Activated CD8-positive, alpha-beta T cell treated with anti-CD3 and anti-CD28 coated beads for 36 hours (primary cell): ENCODE data around the gene CHD6. TPM values are rescaled to one million over a fixed set of nuclear protein-coding genes. Genes with fewer than 3 reads are reported as not detected.

ENCODE experiments used
- ATAC-seq: fragments of 200-7000 bp; cut with Tn5 transposase; one replicate; pipeline ENCODE4 v1.10.0; 2021; ENCODE audit warnings: mild to moderate bottlenecking, moderate library complexity
- CTCF ChIA-PET: fragments of 350-600 bp; sonication (Branson Sonifier 250); formaldehyde crosslinking; loops from one replicate; lab custom pipeline; 2021; ENCODE audit warnings: antibody characterized with exemption; lab: Charles Lee
- POLR2A ChIA-PET: fragments of 350-600 bp; sonication (Branson Sonifier 250); formaldehyde crosslinking; loops from one replicate; lab custom pipeline; 2021; ENCODE audit warnings: antibody characterized with exemption; lab: Charles Lee
- DNase-seq: peaks from one replicate; pipeline ENCODE4 v3.0.0-alpha.2; 2020
- H3K27ac Mint-ChIP-seq: one replicate; pipeline ENCODE4 v1.8.0; 2021; ENCODE audit warnings: mild to moderate bottlenecking, mixed read lengths
- H3K27me3 Mint-ChIP-seq: one replicate; pipeline ENCODE4 v1.8.0; 2021; ENCODE audit warnings: mixed read lengths
- H3K36me3 Mint-ChIP-seq: one replicate; pipeline ENCODE4 v1.8.0; 2021; ENCODE audit warnings: low read depth, mixed read lengths
- H3K4me1 Mint-ChIP-seq: one replicate; pipeline ENCODE4 v1.8.0; 2021; ENCODE audit warnings: low read depth, mixed read lengths
- H3K4me3 Mint-ChIP-seq: one replicate; pipeline ENCODE4 v1.8.0; 2021; ENCODE audit warnings: mild to moderate bottlenecking, moderate library complexity, mixed read lengths
- H3K9me3 Mint-ChIP-seq: one replicate; pipeline ENCODE4 v1.8.0; 2021; ENCODE audit warnings: mixed read lengths
- intact Hi-C: fragments of 100-400 bp; cut with micrococcal nuclease; formaldehyde crosslinking; loops from one replicate; pipeline ENCODE4 v1.10.0; 2022
- total RNA-seq, 2 experiments: library from RNA; stranded (reverse); gene quantifications; one replicate each; pipeline ENCODE4 v1.2.3, GENCODE V29; 2021
- TF ChIP-seq, protein P1 (sequence below): fragments of 200-600 bp; IDR thresholded peaks from one replicate; pipeline ENCODE4 v1.8.0; 2022; ENCODE audit warnings: antibody characterized with exemption, mild to moderate bottlenecking

CHD6 gene
- total RNA-seq, 2 experiments from 2014 or later: 25.4 to 28.2 TPM

DNA sequence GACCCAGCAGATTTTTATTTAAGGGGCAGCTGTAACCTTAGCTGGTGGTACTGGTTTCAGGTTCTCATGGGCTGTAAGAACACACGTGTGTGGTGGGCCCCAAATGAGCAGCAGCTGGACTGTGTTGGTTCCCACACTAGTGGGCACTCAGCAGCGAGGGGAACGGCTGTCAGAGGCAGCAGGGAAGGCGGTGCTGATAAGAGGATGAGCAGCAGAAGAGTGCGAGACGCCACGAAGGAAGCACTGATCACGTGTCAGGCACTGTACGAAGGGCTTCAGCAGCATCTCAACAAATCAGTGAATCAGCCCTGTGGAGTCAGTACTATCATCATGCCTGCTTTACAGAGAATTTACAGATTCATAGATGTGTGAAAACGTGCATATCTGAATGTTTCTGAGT is 210.6 kb downstream of the CHD6 start:
- Mint-ChIP-seq H3K4me3 (no peak overlapping the region), H3K27me3 (no peaks in the 10 kb centered on the region), H3K9me3 (no peaks in the 10 kb centered on the region), H3K4me1 (peaks cover 13% of the 10 kb centered on the region), H3K36me3 (peaks cover 11% of the 10 kb centered on the region), H3K27ac (no peak overlapping the region)
- ChIA-PET POLR2A (no interaction called here), CTCF (no interaction called here)
- TF ChIP-seq, protein P1, sequence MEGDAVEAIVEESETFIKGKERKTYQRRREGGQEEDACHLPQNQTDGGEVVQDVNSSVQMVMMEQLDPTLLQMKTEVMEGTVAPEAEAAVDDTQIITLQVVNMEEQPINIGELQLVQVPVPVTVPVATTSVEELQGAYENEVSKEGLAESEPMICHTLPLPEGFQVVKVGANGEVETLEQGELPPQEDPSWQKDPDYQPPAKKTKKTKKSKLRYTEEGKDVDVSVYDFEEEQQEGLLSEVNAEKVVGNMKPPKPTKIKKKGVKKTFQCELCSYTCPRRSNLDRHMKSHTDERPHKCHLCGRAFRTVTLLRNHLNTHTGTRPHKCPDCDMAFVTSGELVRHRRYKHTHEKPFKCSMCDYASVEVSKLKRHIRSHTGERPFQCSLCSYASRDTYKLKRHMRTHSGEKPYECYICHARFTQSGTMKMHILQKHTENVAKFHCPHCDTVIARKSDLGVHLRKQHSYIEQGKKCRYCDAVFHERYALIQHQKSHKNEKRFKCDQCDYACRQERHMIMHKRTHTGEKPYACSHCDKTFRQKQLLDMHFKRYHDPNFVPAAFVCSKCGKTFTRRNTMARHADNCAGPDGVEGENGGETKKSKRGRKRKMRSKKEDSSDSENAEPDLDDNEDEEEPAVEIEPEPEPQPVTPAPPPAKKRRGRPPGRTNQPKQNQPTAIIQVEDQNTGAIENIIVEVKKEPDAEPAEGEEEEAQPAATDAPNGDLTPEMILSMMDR: no peak
- intact Hi-C loops: no loop called here
- DNase-seq (peak; percentile 17), ATAC-seq (peak; percentile 51)

DNA sequence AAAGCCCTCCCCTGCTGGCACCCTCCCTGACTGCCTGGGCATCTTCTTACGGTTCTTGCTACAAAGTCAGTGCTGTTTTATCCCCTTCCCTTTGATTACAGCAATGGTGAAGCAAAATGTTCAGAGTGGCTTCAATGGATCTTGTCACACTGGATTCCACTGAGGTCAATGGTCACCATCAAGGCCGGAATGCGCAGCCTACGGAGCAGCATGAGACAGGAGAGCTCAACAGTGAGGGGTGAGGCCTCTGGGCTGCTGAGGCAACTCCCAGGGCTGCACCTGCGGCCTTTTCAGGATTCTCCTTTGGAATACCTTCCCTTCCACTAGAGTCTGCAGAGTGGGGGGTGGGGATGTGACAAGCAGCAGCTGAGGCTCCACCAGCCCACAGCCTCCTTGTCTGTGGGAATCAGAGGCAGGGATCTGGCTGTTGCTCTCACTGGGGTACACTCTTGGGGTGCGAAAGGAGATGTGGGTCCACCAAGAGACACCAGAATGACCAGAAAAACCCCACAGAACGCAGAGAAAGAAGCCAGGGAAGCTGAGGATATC is 211.2 kb downstream of the CHD6 start:
- TF ChIP-seq, protein P1: no peak
- ATAC-seq: no peak
- no peaks in the 10 kb centered on the region for H3K9me3 Mint-ChIP-seq
- ChIA-PET CTCF (no interaction called here), POLR2A (no interaction called here)
- H3K36me3 Mint-ChIP-seq: peaks cover 11% of the 10 kb centered on the region
- peaks cover 13% of the 10 kb centered on the region for H3K4me1 Mint-ChIP-seq
- no peak overlapping the region for H3K4me3 Mint-ChIP-seq
- intact Hi-C loops: no loop called here
- DNase-seq: no peak
- no peak overlapping the region for H3K27ac Mint-ChIP-seq
- H3K27me3 Mint-ChIP-seq: no peaks in the 10 kb centered on the region

DNA sequence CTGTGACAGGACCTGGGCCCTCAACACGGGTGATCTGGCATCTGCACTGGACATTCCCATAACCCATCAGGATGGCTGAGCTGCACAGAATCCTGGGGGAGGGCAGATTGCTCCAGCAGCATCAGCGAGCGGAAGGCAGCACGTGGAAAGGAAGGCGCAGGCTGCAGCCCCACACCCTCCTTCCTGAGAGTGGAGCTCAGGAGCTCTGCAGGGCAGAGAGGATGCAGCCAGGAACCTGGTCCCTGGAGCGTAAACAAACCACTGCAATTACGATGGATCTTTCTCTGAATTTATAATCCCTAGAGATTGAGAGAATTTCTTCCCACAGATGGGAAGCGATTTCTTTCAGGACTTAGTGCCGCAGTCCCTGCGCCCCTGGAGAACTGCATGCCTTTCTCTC is 211.8 kb downstream of the CHD6 start:
- no peak for DNase-seq
- POLR2A ChIA-PET: no interaction called here
- intact Hi-C loops: no loop called here
- Mint-ChIP-seq H3K27me3 (no peaks in the 10 kb centered on the region), H3K36me3 (peaks cover 9% of the 10 kb centered on the region), H3K4me1 (peaks cover 13% of the 10 kb centered on the region), H3K27ac (no peak overlapping the region), H3K9me3 (no peaks in the 10 kb centered on the region), H3K4me3 (no peak overlapping the region)
- TF ChIP-seq, protein P1: no peak
- no peak for ATAC-seq
- CTCF ChIA-PET: no interaction called here

DNA sequence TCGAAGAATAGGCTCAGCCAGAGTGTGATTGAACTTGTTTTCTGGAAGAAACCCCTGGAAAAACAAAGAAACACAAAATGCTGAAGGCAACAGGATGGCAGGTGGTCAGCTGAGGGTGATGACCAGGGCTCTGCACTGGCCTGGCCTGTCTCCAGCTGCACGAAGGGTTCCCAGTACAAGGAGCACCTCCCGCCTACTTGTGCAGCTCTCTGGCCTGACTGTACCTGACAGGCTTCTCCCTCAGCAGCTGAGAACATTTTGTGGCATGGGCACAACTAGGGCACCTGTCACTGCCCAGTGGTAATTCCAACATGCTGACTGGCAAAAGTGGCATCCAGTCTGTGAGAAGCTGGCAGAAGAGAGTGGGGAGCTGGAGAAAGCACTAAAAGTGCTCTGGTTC is 212.7 kb downstream of the CHD6 start:
- ATAC-seq (no peak), DNase-seq (no peak)
- H3K36me3 Mint-ChIP-seq: peaks cover 9% of the 10 kb centered on the region
- intact Hi-C loops: no loop called here
- H3K27me3 Mint-ChIP-seq: no peaks in the 10 kb centered on the region
- no peak overlapping the region for H3K27ac Mint-ChIP-seq
- no peaks in the 10 kb centered on the region for H3K9me3 Mint-ChIP-seq
- POLR2A ChIA-PET: no interaction called here
- H3K4me3 Mint-ChIP-seq: no peak overlapping the region
- H3K4me1 Mint-ChIP-seq: peaks cover 13% of the 10 kb centered on the region
- TF ChIP-seq, protein P1: no peak
- CTCF ChIA-PET: no interaction called here

DNA sequence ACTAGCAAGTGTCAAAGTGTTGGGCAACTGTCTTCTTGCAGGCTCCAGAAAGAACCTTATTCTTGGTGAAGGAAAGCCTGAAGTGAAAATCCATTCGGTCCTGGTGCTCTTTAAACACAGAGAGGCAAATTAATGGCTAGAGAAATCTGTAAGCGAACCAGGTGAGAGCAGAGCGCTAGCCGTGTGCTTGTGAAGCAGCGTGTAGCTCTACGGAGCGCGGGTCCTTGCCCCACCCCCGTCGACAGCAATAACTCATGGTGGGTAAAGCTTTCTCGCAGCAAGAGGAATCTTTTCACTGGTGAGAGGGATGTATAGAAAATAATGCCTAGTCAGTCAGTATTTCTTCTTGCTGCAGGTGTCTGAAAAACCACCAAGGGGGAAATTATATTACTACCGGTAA is 214.6 kb downstream of the CHD6 start:
- ATAC-seq: no peak
- TF ChIP-seq, protein P1: no peak
- Mint-ChIP-seq H3K27me3 (no peaks in the 10 kb centered on the region), H3K4me1 (peaks cover 4% of the 10 kb centered on the region), H3K4me3 (no peak overlapping the region), H3K27ac (no peak overlapping the region), H3K9me3 (no peaks in the 10 kb centered on the region), H3K36me3 (peaks cover 6% of the 10 kb centered on the region)
- DNase-seq: no peak
- intact Hi-C loops: no loop called here
- ChIA-PET CTCF (no interaction called here), POLR2A (no interaction called here)
